Activated CD4-positive, alpha-beta T cell treated with anti-CD3 and anti-CD28 coated beads, Interleukin-2, amount 50 U/mL, for 24 hours (primary cell): ENCODE data around the gene AQP12B.

Source experiments
- DNase-seq, 2 donors: peaks; one replicate each; pipeline ENCODE4 v3.0.0-alpha.2; 2020; ENCODE audit warnings: low read depth in 1 of 2, low spot score in 1 of 2

AQP12B gene

GRCh38 chr2:240636563-240637115 is 46.0 kb downstream of the AQP12B start:
- no peak for DNase-seq

DNA sequence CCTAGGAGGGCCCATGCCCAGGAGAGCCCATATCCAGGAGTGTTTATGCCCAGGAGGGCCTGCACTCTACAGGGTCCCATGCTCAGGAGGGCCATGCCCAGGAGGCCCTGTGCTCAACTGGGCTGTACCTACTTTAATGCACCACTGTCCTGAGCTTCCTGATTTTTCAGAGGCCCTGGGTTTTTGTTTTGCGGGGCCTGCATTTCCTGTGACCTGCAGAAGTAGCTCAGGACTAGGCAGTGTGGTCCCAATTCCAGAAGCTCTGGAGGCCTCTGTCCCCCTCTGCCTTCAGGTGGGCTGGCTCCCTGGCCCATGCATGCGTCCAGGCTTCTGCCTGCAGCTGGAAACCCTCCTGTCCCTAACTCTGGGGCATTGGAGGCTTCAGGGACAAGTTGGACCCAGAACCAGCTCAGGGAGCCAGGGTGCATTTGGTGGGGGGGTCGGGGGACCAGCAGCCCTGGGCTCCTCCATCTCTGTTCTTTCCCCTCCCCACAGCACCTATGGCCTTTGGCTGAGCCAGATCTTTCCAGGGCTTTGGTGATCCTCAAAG is 46.6 kb downstream of the AQP12B start:
- DNase-seq: no peak

DNA sequence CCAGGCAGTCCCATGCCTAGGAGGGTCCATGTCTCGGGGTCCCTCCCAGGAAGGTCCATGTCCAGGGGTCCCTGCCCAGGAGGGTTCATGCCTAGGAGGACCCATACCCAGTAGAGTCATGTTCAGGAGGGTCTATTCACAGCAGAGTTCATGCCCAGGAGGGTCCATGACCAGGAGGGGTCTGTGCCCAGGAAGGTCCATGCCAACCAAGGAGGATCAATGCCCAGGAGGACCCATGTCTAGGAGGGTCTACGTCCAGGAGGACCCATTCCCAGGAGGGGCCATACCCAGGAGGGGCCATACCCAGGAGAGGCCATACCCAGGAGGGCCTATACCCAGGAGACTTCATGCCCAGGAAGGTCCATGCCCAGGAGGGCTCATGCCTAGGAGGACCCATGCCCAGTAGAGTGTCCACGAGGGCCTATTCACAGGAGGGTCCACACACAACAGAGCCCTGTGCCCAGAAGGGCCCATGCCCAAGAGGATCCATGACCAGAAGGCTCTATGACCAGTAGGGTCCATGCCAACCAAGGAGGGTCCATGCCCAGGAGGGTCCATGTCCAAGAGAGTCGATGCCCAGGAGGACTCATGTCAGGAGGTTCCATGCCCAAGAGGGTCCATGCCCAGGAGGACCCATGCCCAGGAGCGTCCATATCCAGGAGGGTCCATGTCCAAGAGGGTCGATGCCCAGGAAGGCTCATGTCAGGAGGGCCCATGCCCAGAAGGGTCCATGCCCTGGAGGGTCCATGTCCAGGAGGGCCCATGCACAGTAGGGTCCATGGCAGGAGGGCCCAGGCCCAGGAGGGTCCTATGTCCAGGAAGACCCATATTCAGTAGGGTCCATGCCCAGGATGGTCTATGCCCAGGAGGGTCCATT is 47.3 kb downstream of the AQP12B start:
- DNase-seq: no peak

- DNase-seq: no peak
Observed at GRCh38 chr2:240632306-240632721, 50.4 kb downstream of the AQP12B start.

- DNase-seq: no peak
Observed at GRCh38 chr2:240631548-240632305, 51.0 kb downstream of the AQP12B start.

GRCh38 chr2:240630771-240631547 is 51.7 kb downstream of the AQP12B start:
- no peak for DNase-seq

- DNase-seq: no peak
Observed at GRCh38 chr2:240629968-240630770, 52.5 kb downstream of the AQP12B start.

DNA sequence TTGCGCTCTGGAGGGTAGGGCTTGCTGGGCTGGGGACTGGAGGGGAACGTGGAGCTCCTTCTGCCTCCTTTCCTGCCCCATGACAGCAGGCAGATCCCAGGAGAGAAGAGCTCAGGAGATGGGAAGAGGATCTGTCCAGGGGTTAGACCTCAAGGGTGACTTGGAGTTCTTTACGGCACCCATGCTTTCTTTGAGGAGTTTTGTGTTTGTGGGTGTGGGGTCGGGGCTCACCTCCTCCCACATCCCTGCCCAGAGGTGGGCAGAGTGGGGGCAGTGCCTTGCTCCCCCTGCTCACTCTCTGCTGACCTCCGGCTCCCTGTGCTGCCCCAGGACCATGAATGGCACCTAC is 53.1 kb downstream of the AQP12B start:
- no peak for DNase-seq

- DNase-seq: no peak
Observed at GRCh38 chr2:240628808-240629618, 53.7 kb downstream of the AQP12B start.

DNA sequence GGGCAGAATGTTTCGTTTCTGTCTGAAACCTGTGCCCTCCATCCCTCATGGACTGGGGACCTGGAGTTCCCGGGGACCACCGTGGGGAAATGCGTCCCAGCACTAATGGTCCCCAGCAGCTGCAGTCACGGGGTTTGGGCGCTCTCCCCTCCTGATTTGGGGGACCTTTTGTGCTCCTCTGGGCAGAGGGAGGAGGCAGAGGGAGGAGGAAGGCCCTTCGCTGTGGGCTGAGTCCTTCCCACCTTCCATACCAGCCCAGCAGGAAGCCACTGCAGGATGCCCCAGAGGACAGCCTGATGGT is 54.2 kb downstream of the AQP12B start:
- DNase-seq: no peak

- DNase-seq: no peak
Observed at GRCh38 chr2:240627736-240628506, 54.8 kb downstream of the AQP12B start.

DNA sequence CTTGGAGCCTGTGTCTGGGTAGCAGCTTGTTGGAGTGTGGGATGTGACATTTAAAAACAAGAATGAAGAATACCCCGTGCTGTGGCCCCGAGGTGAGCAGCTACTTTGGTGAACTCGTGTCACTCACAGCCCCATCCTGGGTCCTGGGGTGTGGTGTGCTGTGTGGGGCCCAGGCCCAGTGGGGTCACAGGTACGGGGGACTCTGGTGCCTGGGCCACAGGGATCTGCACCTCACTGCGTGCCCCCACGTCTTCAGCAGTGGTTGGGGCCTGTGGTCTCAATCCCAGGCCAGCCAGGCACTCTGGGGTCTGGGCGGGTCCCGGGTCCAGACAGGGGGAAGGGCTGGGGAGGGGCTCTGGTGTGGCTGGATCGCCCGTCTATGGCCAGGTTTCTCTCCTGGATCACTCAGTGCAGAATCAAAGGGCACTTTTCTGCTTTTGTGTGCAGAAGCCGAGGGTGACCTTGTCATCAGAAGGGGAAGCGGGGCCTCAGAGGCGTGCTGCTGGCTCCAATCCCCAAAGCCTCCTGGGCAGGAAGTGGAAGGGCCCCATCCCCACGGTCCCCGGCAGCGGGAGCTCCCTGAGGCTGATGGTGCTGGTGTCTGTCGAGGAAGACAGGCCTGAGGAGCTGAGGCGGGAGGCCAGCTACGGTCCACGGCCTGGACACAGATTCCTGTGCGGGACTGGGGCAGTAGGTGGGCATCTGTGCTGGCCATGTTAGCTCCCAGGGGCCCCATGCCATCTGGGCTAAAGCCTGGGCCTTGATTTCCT is 56.0 kb downstream of the AQP12B start:
- no peak for DNase-seq
